Trophoblast cell (in vitro differentiated cells and primary cell): ENCODE results near the gene SLC5A3. TPM values are rescaled to one million over a fixed set of nuclear protein-coding genes. Genes with fewer than 3 reads are reported as not detected.

Experiments used
- DNase-seq, 2 donors: peaks; one replicate each; pipeline ENCODE4 v3.0.0-alpha.2; 2016
- H2AFZ ChIP-seq: 2 replicates; pipeline ENCODE4 v1.6.1; 2013; ENCODE audit warnings: low read length, moderate library complexity, mild to moderate bottlenecking; ENCODE audit not compliant: insufficient read depth, poor library complexity
- H2AK5ac ChIP-seq: 2 replicates; pipeline ENCODE4 v1.6.1; 2013; ENCODE audit warnings: mild to moderate bottlenecking, low read length
- H2BK120ac ChIP-seq: 2 replicates; pipeline ENCODE4 v1.6.1; 2013; ENCODE audit warnings: low read length, mild to moderate bottlenecking, moderate library complexity; ENCODE audit not compliant: insufficient read depth, poor library complexity
- H2BK12ac ChIP-seq: 2 replicates; pipeline ENCODE4 v1.6.1; 2013; ENCODE audit warnings: mild to moderate bottlenecking, low read length, moderate library complexity
- H2BK5ac ChIP-seq: 2 replicates; pipeline ENCODE4 v1.6.1; 2013; ENCODE audit warnings: low read length, low read depth, moderate library complexity, mild to moderate bottlenecking; ENCODE audit not compliant: poor library complexity
- H3K14ac ChIP-seq: 2 replicates; pipeline ENCODE4 v1.6.1; 2013; ENCODE audit warnings: mild to moderate bottlenecking, low read length
- H3K18ac ChIP-seq: 2 replicates; pipeline ENCODE4 v1.6.1; 2013; ENCODE audit warnings: mild to moderate bottlenecking, low read length
- H3K23ac ChIP-seq: 2 replicates; pipeline ENCODE4 v1.6.1; 2013; ENCODE audit warnings: low read length
- H3K27ac ChIP-seq: 2 replicates; pipeline ENCODE4 v1.5.1; 2013; ENCODE audit warnings: low read depth, mild to moderate bottlenecking, inconsistent platforms, low read length, moderate library complexity
- H3K27me3 ChIP-seq: 2 replicates; pipeline ENCODE4 v1.6.1; 2013; ENCODE audit warnings: inconsistent platforms, mild to moderate bottlenecking, low read length, moderate library complexity; ENCODE audit not compliant: insufficient read depth
- H3K36me3 ChIP-seq, 2 experiments: 1 replicate in 1 of 2; 2 replicates in 1 of 2; pipeline ENCODE4 v1.6.1; 2013; ENCODE audit warnings: low read length in 2 of 2, mild to moderate bottlenecking in 2 of 2, moderate library complexity in 1 of 2; ENCODE audit not compliant: insufficient read depth in 2 of 2, control insufficient read depth in 1 of 2
- H3K4ac ChIP-seq: 2 replicates; pipeline ENCODE4 v1.6.1; 2013; ENCODE audit warnings: low read depth, mild to moderate bottlenecking, low read length, moderate library complexity
- H3K4me1 ChIP-seq, 2 experiments: 1 replicate in 1 of 2; 2 replicates in 1 of 2; pipeline ENCODE4 v1.6.1; 2013; ENCODE audit warnings: low read length in 2 of 2, mild to moderate bottlenecking in 2 of 2, moderate library complexity in 1 of 2; ENCODE audit not compliant: insufficient read depth in 2 of 2, control insufficient read depth in 1 of 2
- H3K4me2 ChIP-seq: 2 replicates; pipeline ENCODE4 v1.6.1; 2013; ENCODE audit warnings: inconsistent platforms, mild to moderate bottlenecking, low read length, moderate library complexity
- H3K4me3 ChIP-seq: 2 replicates; pipeline ENCODE4 v1.5.1; 2013; ENCODE audit warnings: mild to moderate bottlenecking, low read depth, low read length, inconsistent platforms
- H3K79me1 ChIP-seq: one replicate; pipeline ENCODE4 v1.6.1; 2013; ENCODE audit warnings: low read length
- H3K79me2 ChIP-seq: 2 replicates; pipeline ENCODE4 v1.6.1; 2013; ENCODE audit warnings: low read length, mild to moderate bottlenecking; ENCODE audit not compliant: control insufficient read depth, insufficient read depth, poor library complexity
- H3K9ac ChIP-seq: 2 replicates; pipeline ENCODE4 v1.6.1; 2013; ENCODE audit warnings: mild to moderate bottlenecking, low read length
- H3K9me3 ChIP-seq: 2 replicates; pipeline ENCODE4 v1.6.1; 2013; ENCODE audit warnings: low read depth, mild to moderate bottlenecking, control low read depth, inconsistent platforms, low read length; ENCODE audit not compliant: insufficient read depth
- H4K12ac ChIP-seq: 2 replicates; pipeline ENCODE4 v1.6.1; 2013; ENCODE audit warnings: low read depth, mild to moderate bottlenecking, low read length, moderate library complexity
- H4K8ac ChIP-seq: 2 replicates; pipeline ENCODE4 v1.6.1; 2013; ENCODE audit warnings: low read depth, mild to moderate bottlenecking, low read length, moderate library complexity
- H4K91ac ChIP-seq: one replicate; pipeline ENCODE4 v1.6.1; 2013; ENCODE audit warnings: low read depth, mild to moderate bottlenecking, low read length, moderate library complexity
- WGBS: extraction: QIAGEN DNeasy Blood & Tissue Kit; methylation state at CpG from one replicate; pipeline ENCODE4 v1.1.7; 2013; ENCODE audit warnings: missing lambda C conversion rate; ENCODE audit not compliant: insufficient read length, insufficient coverage; ENCODE audit errors: extremely low coverage; 5-methylcytosine and 5-hydroxymethylcytosine counted together
- polyA plus RNA-seq: library from polyadenylated mRNA; stranded (reverse); fragments of 200-250 nt; gene quantifications from 2 replicates; pipeline ENCODE4 v1.2.3, GENCODE V29; 2013

SLC5A3 gene
- polyA plus RNA-seq = 4.2 and 4.5 TPM in 2 replicates

DNA sequence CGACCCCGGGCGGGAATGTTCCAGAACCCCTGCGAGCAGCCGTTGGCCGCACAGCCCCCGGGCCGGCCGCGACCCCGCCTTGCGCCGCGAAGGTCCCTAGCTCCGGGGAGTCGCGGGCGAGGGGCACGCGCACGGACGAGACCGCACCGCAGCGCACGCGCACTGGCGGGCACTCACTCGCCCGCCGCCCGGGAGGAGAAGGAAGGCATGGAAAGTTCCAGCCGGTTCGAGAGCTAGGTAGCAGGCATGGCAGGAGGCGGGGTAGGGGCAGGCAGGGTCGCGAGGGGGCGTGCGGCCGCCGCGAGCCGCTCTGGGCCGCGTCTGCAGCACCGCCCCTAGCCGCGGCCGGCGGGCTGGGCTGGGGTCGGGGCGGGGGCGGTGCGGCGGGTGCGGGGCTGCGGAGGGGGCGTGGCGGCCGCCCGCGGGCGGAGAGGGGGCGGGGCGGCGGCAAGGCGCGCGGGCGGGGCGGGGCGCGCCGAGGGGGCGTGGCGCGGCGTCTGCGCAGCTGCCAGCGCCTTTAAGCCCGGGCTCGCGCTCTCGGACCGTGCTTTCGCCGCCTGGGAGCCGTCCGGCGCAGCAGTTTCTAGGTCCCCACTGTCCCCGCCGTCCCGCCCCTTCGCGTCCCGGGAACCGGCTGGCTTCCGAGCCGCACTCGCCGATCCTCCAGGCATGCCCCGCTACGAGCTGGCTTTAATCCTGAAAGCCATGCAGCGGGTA lies at the start of gene SLC5A3, which contains the start of gene MRPS6:
TSS of gene SLC5A3 (plus strand) at position 547 of the 717 bp plus-strand sequence. CDS start 21,621 bp downstream, outside the sequence.
TSS of gene MRPS6 (plus strand) at position 547 of the 717 bp plus-strand sequence. CDS start at position 670, 123 bp downstream.
- peak within 1 kb of the TSS; percentile 92 for H3K9ac ChIP-seq
- WGBS = no CpG with 5 or more reads among the region's 104 CpGs
- H3K9me3 ChIP-seq = no peaks in the 10 kb centered on the region
- peak within 1 kb of the TSS; percentile 97 for H3K18ac ChIP-seq
- peak within 1 kb of the TSS; percentile 94 for H3K27ac ChIP-seq
- peak within 1 kb of the TSS; percentile 98 for H3K14ac ChIP-seq
- H4K12ac ChIP-seq = peak within 1 kb of the TSS; percentile 90
- H2BK120ac ChIP-seq = peak within 1 kb of the TSS; percentile 87
- H3K23ac ChIP-seq = no peak within 1 kb of the TSS
- peak within 1 kb of the TSS; percentile 97 for H4K91ac ChIP-seq
- H2BK5ac ChIP-seq = peak within 1 kb of the TSS; percentile 88
- H3K4me3 ChIP-seq = peak within 1 kb of the TSS; percentile 93
- peak; percentile 79 to 87 for DNase-seq
- H3K4me2 ChIP-seq = peak within 1 kb of the TSS; percentile 87
- H3K36me3 ChIP-seq = no peaks in the 10 kb centered on the region
- no peaks in the 10 kb centered on the region for H3K27me3 ChIP-seq
- H3K79me1 ChIP-seq = peaks cover 19% of the 10 kb centered on the region
- H2AK5ac ChIP-seq = peak within 1 kb of the TSS; percentile 57
- H2AFZ ChIP-seq = peak within 1 kb of the TSS; percentile 95
- peak within 1 kb of the TSS; percentile 85 for H2BK12ac ChIP-seq
- H4K8ac ChIP-seq = peak within 1 kb of the TSS; percentile 92
- peaks cover 4 to 6% of the 10 kb centered on the region in 2 experiments for H3K4me1 ChIP-seq
- H3K79me2 ChIP-seq = peaks cover 14% of the 10 kb centered on the region
- H3K4ac ChIP-seq = peak within 1 kb of the TSS; percentile 90

DNA sequence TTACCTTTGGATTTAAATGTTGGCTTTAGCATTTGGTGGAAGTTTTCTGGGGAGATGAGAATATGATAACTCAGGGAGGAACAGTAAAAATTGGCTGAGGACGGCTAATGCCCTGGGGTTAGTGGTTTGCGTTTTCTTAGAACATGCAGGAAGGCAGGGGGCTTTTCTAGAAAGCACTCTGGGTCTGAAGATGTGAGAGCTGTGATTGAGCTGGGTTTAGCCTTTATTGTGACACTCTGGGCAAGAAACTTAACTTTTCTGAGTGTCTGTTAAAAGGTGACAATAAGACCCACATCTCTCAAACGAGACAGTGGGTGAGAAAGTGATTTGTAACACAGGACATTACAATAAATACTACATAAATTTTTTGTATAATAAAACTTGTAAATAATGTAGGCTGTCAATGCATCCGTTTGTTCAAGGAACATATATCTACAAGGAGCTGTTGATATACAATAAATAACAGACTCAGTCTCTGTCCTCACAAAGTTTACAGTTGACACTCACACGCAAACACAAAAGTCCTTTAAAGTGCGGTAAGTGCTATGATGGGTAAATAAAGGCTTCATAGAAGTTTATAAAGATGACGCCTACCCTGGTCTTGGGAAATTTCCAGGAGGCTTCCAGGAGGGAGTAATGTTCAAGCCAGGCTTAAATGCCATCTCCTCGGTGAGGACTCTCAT lies 49.5 kb upstream of the SLC5A3 start:
- H3K36me3 ChIP-seq = no peaks in the 10 kb centered on the region
- WGBS = no CpG with 5 or more reads among the region's 8 CpGs
- H3K9me3 ChIP-seq = no peaks in the 10 kb centered on the region
- H2BK120ac ChIP-seq = no peak overlapping the region
- no peak overlapping the region for H2BK5ac ChIP-seq
- no peak overlapping the region for H3K4me3 ChIP-seq
- no peak overlapping the region for H3K27ac ChIP-seq
- H2AFZ ChIP-seq = no peak overlapping the region
- no peaks in the 10 kb centered on the region for H3K79me2 ChIP-seq
- H3K18ac ChIP-seq = no peak overlapping the region
- no peak overlapping the region for H3K9ac ChIP-seq
- DNase-seq = no peak
- no peaks in the 10 kb centered on the region for H3K4me1 ChIP-seq
- H3K4ac ChIP-seq = no peak overlapping the region
- H2AK5ac ChIP-seq = no peak overlapping the region
- H4K91ac ChIP-seq = no peak overlapping the region
- no peak overlapping the region for H3K23ac ChIP-seq
- no peaks in the 10 kb centered on the region for H3K79me1 ChIP-seq
- no peak overlapping the region for H4K8ac ChIP-seq
- H4K12ac ChIP-seq = no peak overlapping the region
- no peak overlapping the region for H2BK12ac ChIP-seq
- no peak overlapping the region for H3K14ac ChIP-seq
- H3K27me3 ChIP-seq = no peaks in the 10 kb centered on the region
- H3K4me2 ChIP-seq = no peak overlapping the region

DNA sequence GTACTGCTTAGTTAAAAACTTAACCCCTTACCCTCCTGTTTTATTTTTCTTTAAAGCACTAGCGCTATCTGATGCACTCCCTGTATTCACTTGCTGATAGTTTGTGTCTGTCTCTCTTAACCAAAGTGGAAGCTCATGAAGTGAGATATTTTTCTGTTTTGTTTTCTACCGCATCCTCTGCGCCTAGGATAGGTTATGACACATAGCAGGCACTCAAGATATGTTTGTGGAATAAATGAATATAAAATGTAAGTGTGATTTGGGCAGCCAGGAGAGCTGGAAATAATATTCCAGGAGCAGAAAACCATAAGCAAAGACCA lies 49.0 kb upstream of the SLC5A3 start:
- H2AFZ ChIP-seq = no peak overlapping the region
- H3K18ac ChIP-seq = no peak overlapping the region
- no peak overlapping the region for H3K4ac ChIP-seq
- H3K14ac ChIP-seq = no peak overlapping the region
- H3K4me1 ChIP-seq = no peaks in the 10 kb centered on the region
- WGBS = no CpG with 5 or more reads among the region's 3 CpGs
- H4K8ac ChIP-seq = no peak overlapping the region
- H3K4me2 ChIP-seq = no peak overlapping the region
- no peak overlapping the region for H2BK120ac ChIP-seq
- no peak overlapping the region for H3K9ac ChIP-seq
- H3K79me1 ChIP-seq = no peaks in the 10 kb centered on the region
- DNase-seq = no peak
- no peak overlapping the region for H2AK5ac ChIP-seq
- H2BK12ac ChIP-seq = no peak overlapping the region
- H3K79me2 ChIP-seq = no peaks in the 10 kb centered on the region
- no peak overlapping the region for H3K4me3 ChIP-seq
- H4K12ac ChIP-seq = no peak overlapping the region
- H3K9me3 ChIP-seq = no peaks in the 10 kb centered on the region
- H2BK5ac ChIP-seq = no peak overlapping the region
- no peak overlapping the region for H3K23ac ChIP-seq
- no peak overlapping the region for H3K27ac ChIP-seq
- no peak overlapping the region for H4K91ac ChIP-seq
- no peaks in the 10 kb centered on the region for H3K36me3 ChIP-seq
- H3K27me3 ChIP-seq = no peaks in the 10 kb centered on the region

DNA sequence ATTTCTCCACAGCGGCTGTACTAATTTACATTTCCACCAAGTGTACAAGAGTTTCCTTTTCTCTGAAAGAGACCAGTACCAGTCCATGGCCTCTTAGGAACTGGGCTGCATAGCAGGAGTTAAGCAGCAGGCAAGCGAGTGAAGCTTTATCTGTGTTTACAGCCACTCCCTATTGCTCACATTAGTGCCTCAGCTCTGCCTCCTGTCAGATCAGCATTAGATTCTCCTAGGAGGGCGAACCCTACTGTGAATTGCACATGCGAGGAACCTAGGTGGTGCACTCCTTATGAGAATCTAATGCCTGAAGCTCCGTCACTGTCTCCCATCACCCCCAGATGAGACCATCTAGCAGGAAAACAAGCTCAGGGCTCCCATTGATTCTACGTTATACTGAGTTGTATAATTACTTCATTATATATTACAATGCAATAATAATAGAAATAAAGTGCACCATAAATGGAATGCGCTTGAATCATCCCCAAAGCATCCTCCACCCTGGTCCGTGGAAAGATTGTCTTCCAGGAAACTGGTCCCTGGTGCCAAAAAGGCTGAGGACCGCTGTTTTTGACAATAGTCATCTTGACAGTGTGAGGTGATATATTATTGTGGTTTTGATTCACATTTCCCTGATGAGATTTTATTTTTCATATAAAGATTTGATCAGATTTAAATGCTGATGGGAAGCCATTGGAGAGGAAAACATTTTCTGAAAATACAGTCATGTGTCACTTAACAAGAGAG lies 45.5 kb upstream of the SLC5A3 start:
- peaks cover 0 to 1% of the 10 kb centered on the region in 2 experiments for H3K4me1 ChIP-seq
- H4K8ac ChIP-seq = no peak overlapping the region

More for the DNA sequence above, 45.5 kb upstream of the SLC5A3 start:
- Histone ChIP-seq H3K9me3 (no peaks in the 10 kb centered on the region), H2BK12ac (no peak overlapping the region), H3K36me3 (no peaks in the 10 kb centered on the region), H3K4me2 (no peak overlapping the region), H3K79me2 (no peaks in the 10 kb centered on the region), H2AK5ac (no peak overlapping the region), H3K23ac (no peak overlapping the region), H3K4ac (no peak overlapping the region), H3K14ac (no peak overlapping the region), H3K79me1 (no peaks in the 10 kb centered on the region), H3K18ac (no peak overlapping the region), H4K91ac (no peak overlapping the region), H2BK5ac (no peak overlapping the region), H4K12ac (no peak overlapping the region), H3K27me3 (no peaks in the 10 kb centered on the region), H2AFZ (no peak overlapping the region), H3K9ac (no peak overlapping the region), H3K27ac (no peak overlapping the region), H3K4me3 (no peak overlapping the region), H2BK120ac (no peak overlapping the region)
- no CpG with 5 or more reads among the region's 9 CpGs for WGBS
- DNase-seq = no peak
